Caco-2 (cell line): Measurements from ENCODE around the gene NDNF. TPM values are rescaled to one million over a fixed set of nuclear protein-coding genes. Genes with fewer than 3 reads are reported as not detected.
A peak's percentile ranks its signal among the peaks of the same experiment; 100 is the strongest.

Source experiments
- Bru-seq: library from RNA; stranded (reverse); fragments of 400-500 nt; gene quantifications from one replicate; lab custom pipeline; 2021; lab: Mats Ljungman, UMichigan
- BruChase-seq, 2 experiments: library from RNA; stranded (reverse); fragments of 400-500 nt; gene quantifications; one replicate each; lab custom pipeline; 2021; lab: Mats Ljungman, UMichigan
- BruUV-seq: library from RNA; stranded (reverse); fragments of 400-500 nt; replicated peaks from 2 replicates; lab custom pipeline; 2021; lab: Mats Ljungman, UMichigan
- CTCF ChIA-PET: fragments of 300-600 bp; sonication (Branson Sonifier 250); formaldehyde crosslinking; loops from one replicate; lab custom pipeline; 2022; ENCODE audit warnings: antibody characterized with exemption; lab: Charles Lee
- POLR2A ChIA-PET: fragments of 300-600 bp; sonication (Branson Sonifier 250); formaldehyde crosslinking; loops from one replicate; lab custom pipeline; 2022; ENCODE audit warnings: antibody characterized with exemption; lab: Charles Lee
- DNase-seq, 2 experiments: peaks; one replicate each; pipeline versions ENCODE4 v3.0.0 to v3.0.0-alpha.2; 2020 to 2022
- H3K27me3 ChIP-seq: replicated peaks from 2 replicates; pipeline ENCODE4 v1.6.0; 2011; ENCODE audit warnings: low read length; ENCODE audit not compliant: control insufficient read depth, insufficient read depth
- H3K36me3 ChIP-seq: 2 replicates; pipeline ENCODE4 v1.5.1; 2011; ENCODE audit warnings: low read length; ENCODE audit not compliant: control insufficient read depth, insufficient read depth
- H3K4me1 ChIP-seq: fragments of 250-450 bp; sonication (Bioruptor Pico); 2 replicates; pipeline ENCODE4 v1.5.1; 2020; ENCODE audit warnings: mild to moderate bottlenecking
- H3K4me3 ChIP-seq: 2 replicates; pipeline ENCODE4 v1.5.1; 2011; ENCODE audit warnings: low read depth, mild to moderate bottlenecking, control low read depth, low read length
- H3K9me3 ChIP-seq: fragments of 250-450 bp; sonication (Bioruptor Pico); 2 replicates; pipeline ENCODE4 v1.5.1; 2020; ENCODE audit warnings: mild to moderate bottlenecking, moderate library complexity
- H3K27ac Mint-ChIP-seq: one replicate; pipeline ENCODE4 v1.8.0; 2022; ENCODE audit warnings: mixed read lengths; ENCODE audit not compliant: unreplicated experiment
- H3K27me3 Mint-ChIP-seq: one replicate; pipeline ENCODE4 v1.8.0; 2022; ENCODE audit warnings: mixed read lengths; ENCODE audit not compliant: insufficient read depth, unreplicated experiment
- H3K36me3 Mint-ChIP-seq: one replicate; pipeline ENCODE4 v1.8.0; 2022; ENCODE audit warnings: mild to moderate bottlenecking, mixed read lengths; ENCODE audit not compliant: insufficient read depth, unreplicated experiment
- H3K4me1 Mint-ChIP-seq: one replicate; pipeline ENCODE4 v1.8.0; 2022; ENCODE audit warnings: low read depth, mixed read lengths; ENCODE audit not compliant: unreplicated experiment
- H3K4me3 Mint-ChIP-seq: one replicate; pipeline ENCODE4 v1.8.0; 2022; ENCODE audit warnings: mild to moderate bottlenecking, moderate library complexity, mixed read lengths; ENCODE audit not compliant: unreplicated experiment
- H3K9me3 Mint-ChIP-seq: one replicate; pipeline ENCODE4 v1.8.0; 2022; ENCODE audit warnings: mixed read lengths; ENCODE audit not compliant: unreplicated experiment
- CTCF ChIP-seq, 2 experiments: fragments of 200-600 bp in 1 of 2; IDR thresholded peaks; 1 replicate in 1 of 2; 2 replicates in 1 of 2; pipeline versions ENCODE4 v1.5.1 to v1.8.0; 2011 to 2022; ENCODE audit warnings: antibody characterized with exemption in 1 of 2, control low read depth in 1 of 2, inconsistent platforms in 1 of 2, low read depth in 1 of 2, low read length in 1 of 2, mild to moderate bottlenecking in 1 of 2, moderate library complexity in 1 of 2; ENCODE audit not compliant: insufficient read depth in 1 of 2, severe bottlenecking in 1 of 2, unreplicated experiment in 1 of 2
- intact Hi-C: fragments of 100-400 bp; cut with micrococcal nuclease; formaldehyde crosslinking; loops from one replicate; pipeline ENCODE4 v1.10.0; 2022; ENCODE audit not compliant: unreplicated experiment
- long read RNA-seq: library from polyadenylated mRNA; stranded (forward); transcript quantifications from one replicate; pipeline ENCODE4 v2.0.0, GENCODE V29; 2022
- total RNA-seq: library from RNA; stranded (reverse); gene quantifications from 2 replicates; pipeline ENCODE4 v1.2.3, GENCODE V29; 2022

NDNF gene, protein sequence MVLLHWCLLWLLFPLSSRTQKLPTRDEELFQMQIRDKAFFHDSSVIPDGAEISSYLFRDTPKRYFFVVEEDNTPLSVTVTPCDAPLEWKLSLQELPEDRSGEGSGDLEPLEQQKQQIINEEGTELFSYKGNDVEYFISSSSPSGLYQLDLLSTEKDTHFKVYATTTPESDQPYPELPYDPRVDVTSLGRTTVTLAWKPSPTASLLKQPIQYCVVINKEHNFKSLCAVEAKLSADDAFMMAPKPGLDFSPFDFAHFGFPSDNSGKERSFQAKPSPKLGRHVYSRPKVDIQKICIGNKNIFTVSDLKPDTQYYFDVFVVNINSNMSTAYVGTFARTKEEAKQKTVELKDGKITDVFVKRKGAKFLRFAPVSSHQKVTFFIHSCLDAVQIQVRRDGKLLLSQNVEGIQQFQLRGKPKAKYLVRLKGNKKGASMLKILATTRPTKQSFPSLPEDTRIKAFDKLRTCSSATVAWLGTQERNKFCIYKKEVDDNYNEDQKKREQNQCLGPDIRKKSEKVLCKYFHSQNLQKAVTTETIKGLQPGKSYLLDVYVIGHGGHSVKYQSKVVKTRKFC
- total RNA-seq (3.4 and 3.7 TPM in 2 replicates), Bru-seq, nascent RNA (percentile 52 among the genes with signal in this experiment), BruChase-seq, experiment 1, labeled RNA remaining after a 2-hour chase (percentile 49 among the genes with signal in this experiment), BruChase-seq, experiment 2, labeled RNA remaining after a 6-hour chase (percentile 49 among the genes with signal in this experiment)
- long read RNA-seq, transcript NDNF-201 (4 exons, 2,885 nt), result major isoform, 5 of 8 reads
- long read RNA-seq, partial matches to known transcripts, result 0 of 8 reads
- long read RNA-seq, other reads (novel, unspliced or antisense), result 3 of 8 reads

GRCh38 chr4:121072224-121073003, at the start of gene NDNF:
NDNF (minus strand) TSS chr4:121072535; CDS start chr4:121045837, 26,698 bp downstream.
- CTCF ChIA-PET, result interaction anchor here (0.6 kb wide), 1 partner anchor 1514 kb away, joined by 3 read pairs; no protein-coding TSS in a partner anchor

GRCh38 chr4:121119715-121120114, 47.4 kb upstream of the NDNF start:
- Mint-ChIP-seq H3K9me3 (no peaks in the 10 kb centered on the region), H3K36me3 (no peaks in the 10 kb centered on the region), H3K4me1 (no peaks in the 10 kb centered on the region), H3K4me3 (no peak overlapping the region), H3K27me3 (no peaks in the 10 kb centered on the region), H3K27ac (no peak overlapping the region)
- no peak overlapping the region for H3K4me3 ChIP-seq
- DNase-seq, result no peak
- intact Hi-C loops, result no loop called here
- no peaks in the 10 kb centered on the region for H3K27me3 ChIP-seq
- H3K9me3 ChIP-seq, result no peaks in the 10 kb centered on the region
- no TSS peak for BruUV-seq
- ChIA-PET CTCF (interaction anchor here (1.1 kb wide), 1 partner anchor 19 kb away, joined by 3 read pairs; no protein-coding TSS in a partner anchor), POLR2A (no interaction called here)
- no peaks in the 10 kb centered on the region for H3K4me1 ChIP-seq
- TF ChIP-seq CTCF (IDR thresholded peaks at IDR 0.05; ENCODE audit: insufficient read depth in 1 of 2, low read depth in 1 of 2, low read length in 1 of 2, severe bottlenecking in 1 of 2, unreplicated experiment in 1 of 2), result no peak
- no peaks in the 10 kb centered on the region for H3K36me3 ChIP-seq

More at GRCh38 chr4:121072224-121073003, at the start of gene NDNF:
- DNase-seq, result peak; percentile 33 to 48
- POLR2A ChIA-PET, result no interaction called here
- H3K36me3 ChIP-seq, result no peaks in the 10 kb centered on the region
- H3K9me3 Mint-ChIP-seq, result no peaks in the 10 kb centered on the region
- H3K27me3 ChIP-seq, result peaks cover 1% of the 10 kb centered on the region; the same call in 1 of the 2 replicates
- peak within 1 kb of the TSS; percentile 52 for H3K4me3 ChIP-seq
- peaks cover 6% of the 10 kb centered on the region; the same call in 1 of the 2 replicates for H3K4me1 ChIP-seq
- H3K4me1 Mint-ChIP-seq, result peaks cover 30% of the 10 kb centered on the region
- H3K36me3 Mint-ChIP-seq, result no peaks in the 10 kb centered on the region
- H3K27me3 Mint-ChIP-seq, result peaks cover 30% of the 10 kb centered on the region
- TF ChIP-seq CTCF (IDR thresholded peaks at IDR 0.05; ENCODE audit: insufficient read depth in 1 of 2, low read depth in 1 of 2, low read length in 1 of 2, severe bottlenecking in 1 of 2, unreplicated experiment in 1 of 2), result no peak
- H3K4me3 Mint-ChIP-seq, result peak within 1 kb of the TSS; percentile 89
- intact Hi-C loops, result loop anchor here (5.0 kb wide), 1 partner anchor 65 kb away; no protein-coding TSS in a partner anchor
- BruUV-seq, result no TSS peak
- no peaks in the 10 kb centered on the region for H3K9me3 ChIP-seq
- H3K27ac Mint-ChIP-seq, result no peak within 1 kb of the TSS
